DMS53 treated with DMSO at 0.1 percent for 48 hours (cell line): ENCODE results near the gene TSC22D2.

Experiments
- DNase-seq: peaks from one replicate; lab custom pipeline; 2025; ENCODE audit not compliant: unreplicated experiment; lab: John Stamatoyannopoulos, UW

The TSC22D2 gene

DNA sequence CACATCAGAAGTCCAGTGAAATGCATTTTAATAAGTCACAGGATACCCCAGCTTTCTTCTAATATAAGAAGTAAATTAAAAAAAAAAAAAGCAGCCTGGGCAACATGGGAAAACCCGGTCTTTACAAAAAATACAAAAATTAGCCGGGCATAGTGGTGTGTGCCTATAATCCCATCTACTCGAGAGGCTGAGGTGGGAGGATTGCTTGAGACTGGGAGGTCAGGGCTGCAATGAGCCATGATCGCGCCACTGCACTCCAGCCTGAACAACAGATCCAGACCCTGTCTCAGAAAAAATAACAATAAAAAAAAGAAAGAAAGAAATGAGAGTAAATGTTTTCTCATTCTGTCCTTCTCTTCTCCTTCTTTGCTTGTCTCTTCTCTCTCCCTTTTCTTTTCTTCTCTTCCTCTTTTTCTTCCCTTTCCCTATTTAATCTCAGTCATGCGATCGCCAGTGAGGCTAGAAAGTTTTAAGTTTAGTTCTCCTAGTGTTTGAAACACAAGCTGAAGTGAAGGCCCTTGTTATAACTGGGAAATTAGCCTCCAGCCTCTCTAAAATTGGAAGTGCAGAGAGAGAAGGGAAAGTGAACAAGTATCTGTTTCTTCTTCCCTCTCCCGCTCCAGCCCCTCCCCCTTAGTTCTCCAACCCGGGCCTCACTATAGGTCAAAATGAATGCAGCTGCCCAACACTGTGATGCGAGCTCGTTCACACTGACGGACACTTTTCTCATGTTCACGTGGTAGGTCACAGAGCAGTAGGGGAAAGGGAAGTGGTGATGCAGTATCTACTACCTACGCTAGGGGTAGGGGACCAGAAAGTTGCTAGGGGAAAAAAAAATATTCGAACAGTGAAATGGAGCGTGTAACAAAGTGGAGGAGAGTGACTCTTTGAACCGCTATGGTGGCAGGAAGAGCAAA, 23.5 kb upstream of the TSC22D2 start:
- peak; percentile 76 for DNase-seq

DNA sequence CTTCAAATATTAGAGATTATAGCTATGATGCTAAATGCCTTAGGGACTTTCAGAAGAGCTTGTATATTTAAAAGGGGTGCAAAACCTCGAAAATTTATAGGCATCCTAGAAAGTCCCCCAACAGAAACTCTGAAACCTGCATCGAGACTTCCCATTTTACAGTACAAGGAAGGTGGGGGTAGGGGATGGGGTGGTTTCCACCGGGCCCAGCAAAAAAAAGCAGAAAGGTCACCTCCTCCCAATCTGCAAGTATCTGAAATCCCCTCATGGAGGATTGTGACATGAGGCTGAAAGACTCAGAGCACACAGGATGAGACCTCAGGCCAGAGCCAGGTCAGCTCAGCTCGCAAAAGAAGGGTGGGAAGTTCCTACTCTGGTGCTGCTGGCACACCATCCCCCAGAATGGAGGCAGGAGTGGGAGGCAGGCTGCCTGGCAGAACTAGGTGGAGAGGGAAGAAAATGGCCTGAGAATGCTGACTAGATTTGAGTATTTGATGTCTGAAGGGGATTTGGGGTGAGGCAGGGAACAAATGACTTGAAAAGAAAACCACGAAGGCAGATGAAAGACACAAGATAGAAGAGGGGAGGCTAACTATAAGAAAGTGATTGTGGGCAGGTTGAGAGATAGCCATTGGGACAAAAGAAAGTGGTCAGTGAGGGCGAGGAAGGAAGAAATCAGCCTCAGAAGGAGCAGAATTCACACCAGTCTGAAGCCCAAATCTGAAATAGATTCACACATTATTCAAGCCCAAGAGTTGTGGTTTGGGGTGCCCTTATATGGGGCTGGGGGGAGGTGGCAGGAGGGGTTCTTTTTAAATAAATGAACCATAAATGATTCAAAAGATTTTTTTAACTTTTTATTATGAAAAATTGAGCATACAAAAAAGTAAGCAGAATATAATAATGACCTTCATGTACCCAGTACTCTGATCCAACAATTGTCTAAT, 22.5 kb upstream of the TSC22D2 start:
- no peak for DNase-seq

DNA sequence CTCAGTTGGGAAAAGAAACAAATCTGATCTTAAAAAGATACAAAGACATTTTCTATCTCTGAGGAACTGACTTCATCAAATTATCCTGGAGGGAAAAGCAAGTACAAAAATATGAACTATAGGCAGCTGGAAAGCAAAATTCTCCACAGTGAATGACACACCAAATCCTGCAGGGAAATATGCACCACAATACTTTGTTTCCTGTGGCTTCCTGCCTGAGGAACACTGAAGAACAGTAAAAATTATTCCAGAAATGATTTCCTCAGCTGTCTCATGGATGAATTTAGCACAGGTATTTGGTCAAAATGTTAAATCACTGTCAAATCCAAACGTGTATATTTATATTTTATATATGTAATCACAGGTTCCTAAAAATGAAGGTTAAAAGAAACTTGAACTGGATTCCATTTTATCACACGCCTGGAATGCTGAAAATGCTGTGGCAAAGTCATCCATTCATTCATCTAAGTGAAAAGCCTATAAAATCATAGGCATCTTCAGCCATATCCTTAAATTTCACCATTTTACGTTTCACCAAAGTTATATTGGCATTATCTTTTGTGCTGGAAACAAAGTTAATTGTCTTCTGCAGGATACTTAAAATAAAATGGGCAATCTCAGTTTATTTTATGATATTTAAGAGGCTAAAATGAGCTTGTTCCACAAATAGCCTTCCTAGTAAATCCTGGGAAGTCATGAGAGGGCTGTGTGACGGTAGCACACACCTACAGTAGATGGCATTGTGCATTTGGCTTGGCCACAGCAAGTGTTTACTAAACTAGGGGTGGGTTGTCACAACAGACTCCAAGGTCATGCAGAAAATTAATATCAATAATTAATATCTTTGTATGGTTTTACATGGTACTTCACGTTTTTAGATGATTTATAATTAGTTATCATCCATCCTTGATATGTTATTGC, 19.3 kb upstream of the TSC22D2 start:
- DNase-seq = no peak

DNA sequence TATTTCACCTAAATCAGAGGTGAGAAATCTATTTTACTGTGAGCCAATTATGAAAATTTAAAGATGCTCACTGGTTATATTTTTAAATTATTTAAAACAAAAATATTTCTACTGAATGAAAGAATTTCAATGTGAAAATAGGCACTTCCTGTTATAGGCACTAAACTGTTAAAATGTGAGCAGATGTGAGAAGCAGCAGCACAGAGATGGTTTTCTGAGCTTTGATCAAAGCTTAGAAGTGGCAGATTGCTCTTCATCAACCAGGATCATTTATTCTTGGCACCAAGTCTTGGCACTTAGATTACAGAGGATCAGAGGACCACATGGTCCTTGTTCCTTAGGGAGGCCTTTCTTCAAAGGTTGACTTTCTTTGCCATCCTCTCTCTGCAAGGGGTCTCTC, 18.0 kb upstream of the TSC22D2 start:
- no peak for DNase-seq

DNA sequence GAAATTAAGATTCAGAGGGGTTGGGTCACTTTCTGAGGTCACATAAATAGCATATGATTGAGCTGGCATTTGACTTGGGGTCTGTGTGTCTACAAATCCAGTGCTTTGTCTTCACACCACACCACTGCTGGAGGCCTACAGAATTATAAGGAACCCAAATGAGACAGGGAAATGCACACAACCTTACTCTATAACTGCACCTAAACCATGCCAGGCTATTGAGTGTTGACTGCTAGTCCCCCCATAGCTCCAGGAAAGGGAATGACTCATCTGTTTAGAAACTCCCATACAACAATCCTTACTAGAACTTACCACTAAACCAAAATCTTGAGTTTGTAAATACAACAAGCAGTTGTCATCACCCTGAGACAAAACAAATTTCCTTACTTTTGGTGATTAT, 16.9 kb upstream of the TSC22D2 start:
- no peak for DNase-seq

DNA sequence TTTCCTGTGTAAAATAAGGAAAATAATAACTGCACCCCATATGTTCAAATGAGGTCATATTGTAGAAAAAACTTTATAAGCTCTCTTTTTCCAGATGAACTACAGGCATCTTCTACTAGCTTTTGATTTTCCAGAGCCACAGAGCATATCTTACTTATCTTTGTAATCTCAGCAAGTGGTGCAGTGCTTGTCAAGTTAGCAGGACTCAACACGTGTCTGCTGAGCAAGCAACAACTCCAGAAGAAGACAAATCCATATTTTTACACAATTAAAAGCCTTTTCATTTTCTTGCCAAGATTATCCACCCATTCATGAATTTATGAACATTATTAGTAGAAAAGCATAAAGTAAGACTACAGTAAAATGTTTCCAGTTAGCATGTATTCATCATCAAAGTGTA, 14.4 kb upstream of the TSC22D2 start:
- no peak for DNase-seq

DNA sequence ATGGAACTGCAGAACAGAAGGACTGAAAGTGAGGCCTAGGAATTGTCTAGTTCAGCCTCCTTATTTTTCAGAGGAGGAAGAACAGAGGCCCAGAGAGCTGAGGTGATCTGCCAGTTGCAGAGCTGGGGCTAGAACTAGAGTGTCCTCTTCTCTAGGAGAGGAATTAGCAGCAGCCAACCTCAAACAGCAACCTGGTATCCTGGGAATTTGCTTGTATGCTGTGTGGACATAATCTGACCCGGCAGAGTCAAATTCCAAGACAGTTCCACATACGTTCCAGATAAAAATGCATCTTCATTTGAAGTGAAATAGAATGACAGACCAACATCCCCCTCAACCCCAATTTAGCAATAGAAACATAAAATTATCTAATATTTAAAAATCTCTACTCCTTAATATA, 13.5 kb upstream of the TSC22D2 start:
- DNase-seq = no peak

DNA sequence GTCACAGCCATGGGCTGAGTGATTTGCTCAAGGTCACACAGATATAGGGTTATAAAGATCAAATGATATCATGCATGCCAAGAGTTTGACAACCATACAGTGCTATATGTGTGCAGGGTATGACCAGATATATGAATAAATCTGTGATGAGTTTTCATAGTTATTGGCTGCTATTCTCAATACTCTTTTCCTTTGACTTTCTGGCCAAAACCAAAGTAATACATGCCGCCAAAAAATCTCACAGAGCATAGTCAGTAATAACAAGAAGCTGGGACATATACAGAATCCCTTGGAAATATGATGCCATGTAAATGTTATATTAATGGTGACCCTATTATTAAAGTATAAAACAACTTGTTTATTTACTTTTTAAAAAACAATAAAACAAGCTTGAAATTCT, 11.6 kb upstream of the TSC22D2 start:
- DNase-seq = no peak

DNA sequence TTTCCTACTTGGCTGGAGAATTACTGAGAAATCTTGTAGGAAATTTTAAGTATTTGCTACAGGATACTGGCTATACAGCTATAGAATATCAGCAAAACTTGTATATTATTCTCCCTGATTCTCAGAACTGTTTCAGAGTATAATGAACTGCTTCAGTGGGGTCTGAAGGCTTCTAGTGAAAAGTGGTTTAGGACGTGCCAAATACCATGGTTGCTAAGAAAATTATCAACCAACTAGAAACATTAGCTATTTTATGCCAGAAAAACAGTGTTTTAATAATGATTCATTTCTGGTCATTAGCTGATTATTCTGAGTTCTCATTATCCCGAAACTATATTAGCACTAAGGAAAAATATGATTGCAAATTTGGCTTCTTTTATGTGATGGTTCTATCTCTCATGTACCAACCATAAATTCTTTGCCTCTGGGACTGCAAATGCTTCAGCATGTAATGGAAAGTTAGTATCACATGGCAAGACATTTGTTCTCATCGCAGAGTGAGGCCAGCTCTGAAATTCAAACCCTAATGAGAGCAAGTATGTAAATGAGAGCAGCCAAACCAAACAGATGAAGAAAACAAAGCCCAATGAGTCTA, 11.0 kb upstream of the TSC22D2 start:
- no peak for DNase-seq

DNA sequence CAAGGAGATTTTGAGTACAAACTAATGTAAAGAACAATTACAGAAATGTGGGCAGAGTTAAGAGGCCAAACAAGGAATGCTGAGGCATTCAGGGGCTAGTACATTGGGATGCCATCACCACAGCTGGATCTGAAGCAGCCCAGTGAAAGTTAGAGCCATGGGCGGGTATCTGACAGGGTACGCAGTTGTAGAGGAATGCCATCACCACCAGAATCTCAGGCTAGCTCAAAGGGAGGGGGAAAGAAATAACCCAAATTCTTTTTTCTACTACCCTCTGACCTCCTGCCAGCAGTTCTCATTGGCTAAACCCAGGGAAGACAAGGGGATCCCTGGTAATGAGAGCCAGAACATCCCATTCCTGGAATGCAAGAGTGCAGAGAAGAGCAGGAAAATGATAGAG, 9.0 kb upstream of the TSC22D2 start:
- no peak for DNase-seq

DNA sequence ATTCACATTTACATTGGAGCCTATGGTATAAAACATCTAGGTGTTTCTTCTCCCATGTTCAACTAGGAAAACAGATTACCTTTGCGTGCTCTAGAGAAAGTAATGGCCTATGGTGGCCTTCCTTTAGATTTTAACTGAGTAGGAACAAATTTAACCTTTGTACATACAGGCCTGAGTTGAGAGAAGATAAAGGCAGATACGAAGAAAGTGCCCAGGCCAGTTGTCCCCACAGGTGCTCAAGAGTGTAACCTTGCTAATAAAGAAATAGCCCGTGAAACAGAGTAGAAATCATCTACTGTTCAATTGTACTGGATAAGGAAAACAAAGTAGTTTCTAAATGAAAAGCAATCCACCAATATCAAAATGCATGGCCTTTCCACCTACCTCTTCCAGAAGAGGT, 6.8 kb upstream of the TSC22D2 start:
- DNase-seq = no peak

DNA sequence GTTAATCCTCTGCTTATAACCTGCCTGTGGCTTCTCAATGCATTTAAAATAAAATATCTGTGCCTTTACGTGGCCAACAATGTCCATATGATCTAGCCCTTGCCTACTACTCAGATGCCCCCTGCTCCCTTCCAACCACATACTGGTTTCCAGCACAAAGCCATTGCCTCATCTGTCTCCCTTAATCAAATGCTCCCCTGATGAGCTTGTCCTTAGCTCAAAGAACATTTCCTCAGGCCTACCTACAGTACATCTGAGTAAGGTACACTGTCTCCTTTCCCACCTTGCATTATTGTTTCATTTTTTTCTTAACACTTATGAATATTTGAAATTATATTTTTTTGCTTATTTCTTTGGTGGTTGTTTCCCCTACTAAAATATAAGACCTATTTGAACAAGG, 5.9 kb upstream of the TSC22D2 start:
- DNase-seq = no peak

DNA sequence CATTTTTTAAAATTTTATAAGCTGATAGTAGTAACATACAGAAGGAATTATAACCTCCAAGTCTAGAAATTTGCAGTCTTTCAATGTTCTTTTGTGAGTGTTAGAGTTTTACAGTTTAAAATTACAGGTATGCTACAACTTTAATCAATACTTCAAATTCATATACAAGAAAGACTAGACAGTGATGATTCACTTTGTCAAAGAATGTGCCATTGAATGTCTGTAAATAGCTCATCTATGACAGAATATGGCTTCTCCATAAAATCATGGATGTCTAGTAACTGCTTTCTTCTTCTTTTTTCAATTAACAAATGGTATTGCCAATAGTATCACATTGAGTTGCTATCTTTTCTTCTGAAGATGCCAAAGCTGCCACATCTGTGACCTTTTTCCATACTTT, 4.1 kb upstream of the TSC22D2 start:
- DNase-seq = no peak

DNA sequence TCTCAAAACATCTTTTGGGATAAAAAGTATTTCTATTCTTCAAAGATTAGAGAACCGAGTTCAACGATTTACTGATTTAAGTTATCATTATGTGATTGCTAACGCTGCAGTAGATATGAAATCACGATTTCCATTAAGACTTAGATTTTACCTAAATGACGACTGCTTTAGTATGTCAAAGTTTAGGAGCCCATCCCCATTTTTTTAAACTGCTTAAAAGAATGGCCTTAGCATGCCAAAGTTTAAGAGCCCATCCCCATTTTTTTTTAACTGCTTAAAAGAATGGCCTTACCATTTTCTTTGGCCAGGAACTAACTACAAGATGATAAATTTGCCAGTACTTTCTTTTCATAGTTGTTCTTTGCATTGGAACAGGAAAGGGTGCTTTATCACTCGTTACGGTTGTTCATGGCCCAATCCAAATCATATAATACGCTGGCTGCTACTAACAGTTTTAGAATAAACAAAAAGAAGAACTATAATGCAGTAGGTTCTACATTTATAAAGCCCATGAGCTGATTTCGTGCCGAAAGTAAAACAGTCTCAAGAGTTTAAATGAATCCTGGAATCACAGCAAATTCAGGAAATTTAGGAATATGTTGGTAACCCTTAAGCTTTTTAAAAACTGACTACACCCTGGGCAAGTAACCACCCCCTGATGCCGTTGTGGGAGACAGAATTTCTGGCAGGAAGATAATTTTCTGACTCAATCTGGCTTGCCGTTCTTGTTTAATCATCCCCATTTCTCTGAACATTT, 869 bp upstream of the TSC22D2 start:
- no peak for DNase-seq

DNA sequence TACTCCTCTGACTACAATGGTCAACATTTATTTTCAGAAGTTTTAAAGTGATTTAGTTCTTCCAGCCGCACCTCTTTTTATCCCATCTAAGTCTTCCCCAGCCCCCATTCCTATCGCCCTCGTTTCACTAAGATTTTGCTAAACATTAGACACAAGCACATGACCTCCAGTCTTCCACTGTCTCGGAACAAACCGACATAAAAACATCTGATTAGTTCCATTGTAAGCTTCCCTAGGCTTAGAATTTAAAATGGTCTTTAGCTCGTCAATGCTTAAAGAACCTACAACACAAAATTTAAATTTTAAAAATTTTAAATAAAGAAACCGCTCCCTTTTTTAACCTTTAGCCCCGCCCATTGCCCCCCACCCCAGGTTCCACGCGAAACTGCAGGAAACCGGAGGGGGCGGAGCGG, 284 bp upstream of the TSC22D2 start:
- DNase-seq = peak; percentile 42

DNA sequence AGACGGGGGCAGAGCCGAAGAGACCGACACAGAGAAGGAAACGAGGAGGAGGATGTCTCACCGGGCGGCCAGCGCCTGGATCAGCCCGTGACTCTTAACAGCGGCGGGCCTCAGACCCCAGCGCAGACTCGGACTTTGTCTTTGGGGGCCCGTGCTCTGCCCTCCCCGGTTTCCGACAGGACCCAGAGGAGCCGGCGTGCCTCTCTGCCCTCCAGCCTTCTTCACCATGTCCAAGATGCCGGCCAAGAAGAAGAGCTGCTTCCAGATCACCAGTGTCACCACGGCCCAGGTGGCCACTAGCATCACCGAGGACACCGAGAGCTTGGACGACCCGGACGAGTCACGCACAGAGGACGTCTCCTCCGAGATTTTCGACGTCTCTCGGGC, 1.0 kb downstream of the TSC22D2 start:
- no peak for DNase-seq

DNA sequence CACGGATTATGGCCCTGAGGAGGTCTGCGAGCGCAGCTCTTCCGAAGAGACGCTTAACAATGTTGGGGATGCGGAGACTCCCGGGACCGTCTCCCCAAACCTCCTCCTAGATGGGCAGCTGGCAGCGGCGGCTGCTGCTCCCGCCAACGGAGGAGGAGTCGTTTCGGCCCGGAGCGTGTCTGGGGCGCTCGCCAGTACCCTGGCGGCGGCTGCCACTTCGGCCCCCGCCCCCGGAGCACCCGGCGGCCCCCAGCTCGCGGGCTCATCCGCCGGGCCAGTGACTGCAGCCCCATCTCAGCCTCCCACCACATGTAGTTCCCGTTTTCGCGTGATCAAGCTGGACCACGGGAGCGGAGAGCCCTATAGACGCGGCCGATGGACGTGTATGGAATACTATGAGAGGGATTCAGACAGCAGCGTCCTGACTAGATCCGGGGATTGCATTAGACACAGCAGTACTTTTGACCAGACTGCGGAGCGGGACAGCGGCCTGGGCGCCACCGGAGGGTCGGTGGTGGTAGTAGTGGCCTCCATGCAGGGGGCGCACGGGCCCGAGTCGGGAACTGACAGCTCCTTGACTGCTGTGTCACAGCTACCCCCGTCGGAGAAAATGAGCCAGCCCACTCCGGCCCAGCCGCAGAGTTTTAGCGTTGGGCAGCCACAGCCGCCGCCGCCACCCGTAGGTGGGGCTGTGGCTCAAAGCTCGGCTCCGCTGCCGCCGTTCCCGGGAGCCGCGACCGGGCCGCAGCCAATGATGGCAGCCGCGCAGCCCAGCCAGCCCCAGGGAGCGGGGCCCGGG, 1.6 kb downstream of the TSC22D2 start:
- peak; percentile 32 for DNase-seq

DNA sequence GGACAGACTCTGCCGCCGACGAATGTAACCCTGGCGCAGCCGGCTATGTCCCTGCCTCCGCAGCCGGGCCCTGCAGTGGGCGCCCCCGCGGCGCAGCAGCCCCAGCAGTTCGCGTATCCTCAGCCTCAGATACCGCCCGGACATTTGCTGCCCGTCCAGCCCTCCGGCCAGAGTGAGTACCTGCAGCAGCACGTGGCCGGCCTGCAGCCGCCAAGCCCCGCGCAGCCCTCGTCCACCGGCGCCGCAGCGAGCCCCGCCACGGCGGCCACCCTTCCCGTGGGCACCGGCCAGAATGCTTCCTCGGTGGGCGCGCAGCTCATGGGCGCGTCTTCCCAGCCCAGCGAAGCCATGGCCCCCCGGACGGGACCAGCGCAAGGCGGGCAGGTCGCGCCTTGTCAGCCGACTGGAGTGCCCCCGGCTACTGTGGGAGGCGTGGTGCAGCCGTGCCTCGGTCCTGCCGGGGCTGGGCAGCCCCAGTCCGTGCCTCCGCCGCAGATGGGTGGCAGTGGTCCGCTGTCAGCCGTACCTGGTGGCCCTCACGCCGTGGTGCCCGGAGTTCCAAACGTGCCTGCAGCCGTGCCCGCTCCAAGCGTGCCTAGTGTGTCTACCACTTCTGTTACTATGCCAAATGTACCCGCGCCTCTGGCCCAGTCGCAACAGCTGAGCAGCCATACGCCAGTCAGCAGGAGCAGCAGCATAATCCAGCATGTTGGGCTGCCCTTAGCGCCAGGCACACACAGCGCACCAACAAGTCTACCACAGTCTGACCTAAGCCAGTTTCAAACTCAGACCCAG, 2.4 kb downstream of the TSC22D2 start:
- DNase-seq = no peak
